Common myeloid progenitor, CD34-positive (primary cell): ENCODE results near the gene PRSS21.
A peak's percentile ranks its signal among the peaks of the same experiment; 100 is the strongest.

ENCODE experiments used
- CTCF ChIA-PET: fragments of 350-600 bp; sonication (Branson Sonifier 250); formaldehyde crosslinking; loops from one replicate; lab custom pipeline; 2021; ENCODE audit warnings: antibody characterized with exemption; lab: Charles Lee
- POLR2A ChIA-PET: fragments of 350-600 bp; sonication (Branson Sonifier 250); formaldehyde crosslinking; loops from one replicate; lab custom pipeline; 2021; ENCODE audit warnings: antibody characterized with exemption; lab: Charles Lee
- DNase-seq, 3 donors: peaks; one replicate each; pipeline versions ENCODE4 v3.0.0 to v3.0.0-alpha.2; 2013
- H3K27ac ChIP-seq, 2 experiments: 1 replicate in 1 of 2; 2 replicates in 1 of 2; pipeline ENCODE4 v1.7.0; 2013; ENCODE audit warnings: inconsistent platforms in 2 of 2, low read length in 2 of 2, mild to moderate bottlenecking in 2 of 2, low read depth in 1 of 2, moderate library complexity in 1 of 2; ENCODE audit not compliant: severe bottlenecking in 2 of 2, insufficient read depth in 1 of 2, poor library complexity in 1 of 2
- H3K27me3 ChIP-seq, 5 experiments: replicated peaks in 2 of 5; 1 replicate in 3 of 5; 2 replicates in 2 of 5; pipeline versions ENCODE4 v1.6.1 to v1.7.0; 2013; ENCODE audit warnings: low read length in 4 of 5, mild to moderate bottlenecking in 2 of 5, moderate library complexity in 2 of 5, inconsistent platforms in 1 of 5; ENCODE audit not compliant: insufficient read depth in 5 of 5, control insufficient read depth in 4 of 5
- H3K36me3 ChIP-seq, 4 experiments: 1 replicate in 2 of 4; 2 replicates in 2 of 4; pipeline versions ENCODE4 v1.6.1 to v1.7.0; 2013; ENCODE audit warnings: low read length in 3 of 4, control low read depth in 1 of 4, mild to moderate bottlenecking in 1 of 4; ENCODE audit not compliant: control insufficient read depth in 4 of 4, insufficient read depth in 4 of 4
- H3K4me1 ChIP-seq, 4 experiments: 1 replicate in 3 of 4; 2 replicates in 1 of 4; pipeline versions ENCODE4 v1.6.1 to v1.7.1; 2013; ENCODE audit warnings: low read length in 3 of 4, mild to moderate bottlenecking in 3 of 4, control low read depth in 1 of 4, inconsistent platforms in 1 of 4, moderate library complexity in 1 of 4; ENCODE audit not compliant: control insufficient read depth in 4 of 4, insufficient read depth in 4 of 4; ENCODE audit errors: control extremely low read depth in 1 of 4
- H3K4me3 ChIP-seq, 7 experiments: 1 replicate in 4 of 7; 2 replicates in 3 of 7; pipeline versions ENCODE4 v1.5.1 to v1.7.0; 2013; ENCODE audit warnings: mild to moderate bottlenecking in 7 of 7, low read length in 6 of 7, moderate library complexity in 6 of 7, inconsistent platforms in 2 of 7, low read depth in 2 of 7, control low read depth in 1 of 7; ENCODE audit not compliant: insufficient read depth in 4 of 7, control insufficient read depth in 1 of 7; ENCODE audit errors: extremely low read depth in 1 of 7
- H3K9me3 ChIP-seq, 5 experiments: 1 replicate in 4 of 5; 2 replicates in 1 of 5; pipeline versions ENCODE4 v1.6.1 to v1.7.1; 2013; ENCODE audit warnings: low read length in 4 of 5, mild to moderate bottlenecking in 2 of 5, inconsistent platforms in 1 of 5, low read depth in 1 of 5, moderate library complexity in 1 of 5; ENCODE audit not compliant: control insufficient read depth in 4 of 5, insufficient read depth in 2 of 5; ENCODE audit errors: control extremely low read depth in 1 of 5
- WGBS: methylation state at CpG from one replicate; pipeline ENCODE4 v1.1.5; 2013; ENCODE audit not compliant: insufficient coverage; 5-methylcytosine and 5-hydroxymethylcytosine counted together

Gene PRSS21

GRCh38 chr16:2854700-2855309 lies 37.8 kb downstream of the PRSS21 start:
- POLR2A ChIA-PET, result interaction anchor here (0.7 kb wide), 1 partner anchor 13 kb away, joined by 4 read pairs; no protein-coding TSS in a partner anchor

DNA sequence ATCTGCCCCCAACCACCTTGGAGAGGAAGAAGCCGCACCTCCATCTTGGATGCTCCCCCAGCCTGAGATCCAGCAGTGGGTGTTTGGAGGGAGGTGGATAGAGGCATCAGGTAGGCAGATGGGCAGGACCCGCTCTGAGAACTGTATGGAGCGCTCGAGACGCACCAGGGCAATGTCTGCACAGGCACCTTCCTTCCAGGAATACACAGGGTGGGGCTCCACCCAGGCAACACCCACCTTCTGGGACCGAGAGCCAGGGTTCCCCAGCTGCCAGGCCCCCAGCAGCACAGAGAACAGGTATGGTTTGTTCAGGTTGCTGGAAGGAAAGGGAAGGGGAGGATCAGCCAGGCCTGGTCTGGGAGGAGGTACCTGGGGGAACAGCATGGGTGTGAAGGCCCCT lies 38.5 kb downstream of the PRSS21 start:
- Histone ChIP-seq H3K27me3 (peaks cover 0 to 61% (median 17%) of the 10 kb centered on the region in 5 experiments), H3K9me3 (peaks cover 0 to 8% (median 5%) of the 10 kb centered on the region in 5 experiments), H3K4me1 (peaks cover 0 to 20% (median 12%) of the 10 kb centered on the region in 4 experiments), H3K4me3 (no peak overlapping the region), H3K27ac (no peak overlapping the region), H3K36me3 (no peaks in the 10 kb centered on the region)
- POLR2A ChIA-PET, result interaction anchor here (0.7 kb wide), 1 partner anchor 12 kb away, joined by 4 read pairs; no protein-coding TSS in a partner anchor
- CTCF ChIA-PET, result interaction anchor here (1.1 to 1.6 kb wide), 3 partner anchors 10 to 13 kb away, joined by 3 to 9 read pairs (median 6); no protein-coding TSS in a partner anchor
- DNase-seq, result no peak
- no CpG with 5 or more reads among the region's 6 CpGs for WGBS

More at GRCh38 chr16:2854700-2855309, 37.8 kb downstream of the PRSS21 start:
- peaks cover 0 to 8% (median 5%) of the 10 kb centered on the region in 5 experiments for H3K9me3 ChIP-seq
- 75% methylated on average over 3 of the region's 5 CpGs for WGBS
- no peaks in the 10 kb centered on the region for H3K36me3 ChIP-seq
- no peak for DNase-seq
- no peak overlapping the region for H3K27ac ChIP-seq
- CTCF ChIA-PET, result interaction anchor here (0.6 to 2.7 kb wide), 8 partner anchors 7 to 1045 kb away, joined by 3 to 21 read pairs (median 8); no protein-coding TSS in a partner anchor
- H3K27me3 ChIP-seq, result peaks cover 0 to 61% (median 16%) of the 10 kb centered on the region in 5 experiments
- no peak overlapping the region for H3K4me3 ChIP-seq
- H3K4me1 ChIP-seq, result peaks cover 0 to 20% (median 12%) of the 10 kb centered on the region in 4 experiments

- no peaks in the 10 kb centered on the region for H3K36me3 ChIP-seq
- 92% methylated on average over 14 of the region's 14 CpGs for WGBS
- CTCF ChIA-PET, result interaction anchor here (1.0 to 1.6 kb wide), 4 partner anchors 10 to 48 kb away, joined by 3 to 9 read pairs (median 4); no protein-coding TSS in a partner anchor
Measured at GRCh38 chr16:2856061-2856670, 39.1 kb downstream of the PRSS21 start.

GRCh38 chr16:2856686-2857450 lies 39.8 kb downstream of the PRSS21 start:
- POLR2A ChIA-PET, result no interaction called here
- Histone ChIP-seq H3K27ac (no peak overlapping the region), H3K36me3 (no peaks in the 10 kb centered on the region), H3K27me3 (peaks cover 0 to 60% (median 14%) of the 10 kb centered on the region in 5 experiments), H3K4me3 (no peak overlapping the region), H3K4me1 (peaks cover 0 to 20% (median 12%) of the 10 kb centered on the region in 4 experiments), H3K9me3 (peaks cover 0 to 12% (median 5%) of the 10 kb centered on the region in 5 experiments)
- 84% methylated on average over 13 of the region's 24 CpGs for WGBS
- no peak for DNase-seq
- CTCF ChIA-PET, result interaction anchor here (1.0 to 1.6 kb wide), 4 partner anchors 11 to 49 kb away, joined by 3 to 9 read pairs (median 4); no protein-coding TSS in a partner anchor

More at GRCh38 chr16:2856061-2856670, 39.1 kb downstream of the PRSS21 start:
- peaks cover 0 to 12% (median 5%) of the 10 kb centered on the region in 5 experiments for H3K9me3 ChIP-seq
- peak in 2 of 3 donors; percentile 23 to 25 for DNase-seq
- POLR2A ChIA-PET, result no interaction called here
- H3K27me3 ChIP-seq, result peaks cover 0 to 64% (median 17%) of the 10 kb centered on the region in 5 experiments
- no peak overlapping the region for H3K4me3 ChIP-seq
- no peak overlapping the region for H3K27ac ChIP-seq
- peaks cover 0 to 20% (median 12%) of the 10 kb centered on the region in 4 experiments for H3K4me1 ChIP-seq

GRCh38 chr16:2857451-2858244 lies 40.6 kb downstream of the PRSS21 start, which contains the start of gene PRSS22:
Gene PRSS22, minus strand, starts transcription at chr16:2858170. Its CDS starts 66 bp downstream, at chr16:2858104.
- WGBS, result 5% methylated on average over 41 of the region's 42 CpGs
- POLR2A ChIA-PET, result no interaction called here
- Histone ChIP-seq H3K9me3 (peaks cover 0 to 12% (median 5%) of the 10 kb centered on the region in 5 experiments), H3K27me3 (peaks cover 0 to 53% (median 9%) of the 10 kb centered on the region in 5 experiments), H3K4me3 (peak within 1 kb of the TSS in 3 of 7 experiments; percentile 40 to 60 (median 58)), H3K4me1 (peaks cover 0 to 17% (median 12%) of the 10 kb centered on the region in 4 experiments), H3K36me3 (no peaks in the 10 kb centered on the region), H3K27ac (no peak within 1 kb of the TSS)
- no peak for DNase-seq
- CTCF ChIA-PET, result interaction anchor here (1.1 to 1.3 kb wide), 3 partner anchors 19 to 62 kb away, joined by 3 to 4 read pairs (median 3); no protein-coding TSS in a partner anchor
